ENCODE data around the gene SYTL2. TPM values are rescaled to one million over a fixed set of nuclear protein-coding genes. Genes with fewer than 3 reads are reported as not detected.

Gene SYTL2
- total RNA-seq, 1 donor from 2014 or later: 7.3 TPM

- Mint-ChIP-seq H3K36me3 (ENCODE audit: low read depth) (peaks cover 4% of the 10 kb centered on the region), H3K27me3 (ENCODE audit: low read depth) (no peaks in the 10 kb centered on the region), H3K4me1 (peaks cover under 1% of the 10 kb centered on the region), H3K9me3 (peaks cover 7% of the 10 kb centered on the region), H3K27ac (ENCODE audit: unreplicated experiment) (no peak overlapping the region), H3K4me3 (no peak overlapping the region)
- TF ChIP-seq CTCF (conservative IDR thresholded peaks at IDR 0.05): no peak
- no peak for DNase-seq (ENCODE audit: low read depth, low spot score)
Observed at GRCh38 chr11:85771568-85771967, 39.4 kb downstream of the SYTL2 start.

- Mint-ChIP-seq H3K27me3 (ENCODE audit: low read depth) (no peaks in the 10 kb centered on the region), H3K9me3 (peaks cover 7% of the 10 kb centered on the region), H3K36me3 (ENCODE audit: low read depth) (peaks cover 4% of the 10 kb centered on the region), H3K4me1 (no peaks in the 10 kb centered on the region), H3K4me3 (no peak overlapping the region), H3K27ac (ENCODE audit: unreplicated experiment) (no peak overlapping the region)
- no peak for TF ChIP-seq CTCF (conservative IDR thresholded peaks at IDR 0.05)
- DNase-seq (ENCODE audit: low read depth, low spot score): no peak
Observed at GRCh38 chr11:85769771-85770170, 41.2 kb downstream of the SYTL2 start.

DNA sequence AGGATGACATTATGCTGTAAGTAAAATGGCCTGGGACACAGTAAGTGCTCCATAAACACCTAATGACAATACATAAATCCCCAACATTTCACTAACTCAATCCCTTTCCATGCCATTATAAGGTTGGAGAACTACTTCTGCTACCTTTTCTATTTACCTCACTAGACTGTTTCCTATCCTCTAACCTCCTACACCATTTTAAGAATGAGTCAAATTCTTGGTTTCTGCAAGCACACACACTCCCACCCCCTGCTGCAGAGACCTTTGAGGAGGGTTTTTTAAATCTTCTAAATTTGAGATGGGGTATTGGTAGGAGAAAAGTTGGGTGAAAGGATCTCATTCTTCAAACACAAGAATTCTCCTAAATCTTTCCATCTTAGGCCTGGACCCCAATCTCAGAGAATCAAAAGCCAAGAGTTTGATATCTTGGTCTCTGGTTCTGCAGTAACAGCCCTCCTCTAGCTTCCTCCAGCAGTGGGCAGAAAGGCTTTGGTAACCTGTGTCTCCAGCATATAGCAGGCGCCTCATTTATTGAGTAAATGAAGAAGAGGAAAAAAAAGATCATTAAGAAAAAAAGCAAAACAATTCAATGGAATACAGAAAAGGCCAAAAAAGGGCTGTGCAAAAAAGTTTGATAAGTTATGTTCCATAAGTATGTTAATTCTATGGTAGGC, 42.3 kb downstream of the SYTL2 start:
- DNase-seq (ENCODE audit: low read depth, low spot score): no peak
- Mint-ChIP-seq H3K9me3 (peaks cover 7% of the 10 kb centered on the region), H3K4me1 (no peaks in the 10 kb centered on the region), H3K4me3 (no peak overlapping the region), H3K27me3 (ENCODE audit: low read depth) (no peaks in the 10 kb centered on the region), H3K36me3 (ENCODE audit: low read depth) (peaks cover 4% of the 10 kb centered on the region), H3K27ac (ENCODE audit: unreplicated experiment) (no peak overlapping the region)
- no peak for TF ChIP-seq CTCF (conservative IDR thresholded peaks at IDR 0.05)

GRCh38 chr11:85767246-85767945, 43.5 kb downstream of the SYTL2 start:
- Mint-ChIP-seq H3K4me3 (no peak overlapping the region), H3K9me3 (peaks cover 7% of the 10 kb centered on the region), H3K27me3 (ENCODE audit: low read depth) (no peaks in the 10 kb centered on the region), H3K4me1 (peaks cover 4% of the 10 kb centered on the region), H3K36me3 (ENCODE audit: low read depth) (peaks cover 4% of the 10 kb centered on the region), H3K27ac (ENCODE audit: unreplicated experiment) (no peak overlapping the region)
- TF ChIP-seq CTCF (conservative IDR thresholded peaks at IDR 0.05): no peak
- DNase-seq (ENCODE audit: low read depth, low spot score): no peak

DNA sequence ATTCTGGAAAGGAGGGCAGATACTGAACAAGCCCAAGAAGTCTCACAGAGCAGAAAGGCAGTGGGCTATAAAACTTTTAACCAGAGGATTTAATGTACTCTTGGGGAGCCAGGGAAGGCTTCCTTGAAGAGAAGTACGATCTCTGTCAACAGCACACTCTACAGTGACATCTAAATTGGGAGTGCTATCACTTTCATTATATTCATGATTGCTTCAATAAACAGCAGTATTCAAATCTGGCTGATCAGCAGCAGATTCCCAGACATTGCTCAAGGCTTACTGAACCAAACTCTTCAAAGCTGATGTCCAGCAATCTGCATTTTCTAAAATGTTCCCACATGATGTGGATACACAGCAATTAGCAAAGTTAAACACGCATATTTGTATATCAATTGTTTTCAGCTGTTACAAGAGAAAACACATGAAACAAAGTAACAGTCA, 44.2 kb downstream of the SYTL2 start:
- peaks cover 8% of the 10 kb centered on the region for H3K4me1 Mint-ChIP-seq
- no peak overlapping the region for H3K27ac Mint-ChIP-seq (ENCODE audit: unreplicated experiment)
- peaks cover 7% of the 10 kb centered on the region for H3K9me3 Mint-ChIP-seq
- no peak for DNase-seq (ENCODE audit: low read depth, low spot score)
- H3K27me3 Mint-ChIP-seq (ENCODE audit: low read depth): no peaks in the 10 kb centered on the region
- TF ChIP-seq CTCF (conservative IDR thresholded peaks at IDR 0.05): no peak
- H3K4me3 Mint-ChIP-seq: no peak overlapping the region
- H3K36me3 Mint-ChIP-seq (ENCODE audit: low read depth): peaks cover 4% of the 10 kb centered on the region
